CD4-positive, alpha-beta memory T cell (primary cell): ENCODE data around the gene ANKRD13A. TPM values are rescaled to one million over a fixed set of nuclear protein-coding genes. Genes with fewer than 3 reads are reported as not detected.
A peak's percentile ranks its signal among the peaks of the same experiment; 100 is the strongest.
"Not testable (repeated sequence)": the region's sequence is repeated elsewhere in the genome, so short reads cannot be mapped to it uniquely, and the experiment has no call there.

Experiments
- CTCF ChIA-PET: fragments of 350-600 bp; sonication (Branson Sonifier 250); formaldehyde crosslinking; loops from one replicate; lab custom pipeline; 2021; ENCODE audit warnings: inconsistent platforms; ENCODE audit not compliant: partially characterized antibody; lab: Charles Lee
- POLR2A ChIA-PET: fragments of 350-600 bp; sonication (Branson Sonifier 250); formaldehyde crosslinking; loops from one replicate; lab custom pipeline; 2021; ENCODE audit not compliant: partially characterized antibody; lab: Charles Lee
- DNase-seq, 5 donors: peaks; one replicate each; pipeline versions ENCODE4 v3.0.0 to v3.0.0-alpha.2; 2020 to 2022; ENCODE audit warnings: mixed read lengths in 1 of 5
- H3K27ac ChIP-seq: one replicate; pipeline ENCODE4 v1.7.0; 2013; ENCODE audit warnings: low read depth, low read length
- H3K27me3 ChIP-seq: 2 replicates; pipeline ENCODE4 v1.7.0; 2013; ENCODE audit warnings: mild to moderate bottlenecking, low read length, moderate library complexity; ENCODE audit not compliant: insufficient read depth
- H3K36me3 ChIP-seq: 2 replicates; pipeline ENCODE4 v1.7.0; 2013; ENCODE audit warnings: mild to moderate bottlenecking, low read length, moderate library complexity; ENCODE audit not compliant: insufficient read depth
- H3K4me1 ChIP-seq: 2 replicates; pipeline ENCODE4 v1.7.0; 2013; ENCODE audit warnings: mild to moderate bottlenecking, low read length, moderate library complexity; ENCODE audit not compliant: insufficient read depth
- H3K4me3 ChIP-seq, 2 donors: one replicate each; pipeline ENCODE4 v1.7.0; 2013; ENCODE audit warnings: low read length in 2 of 2, mild to moderate bottlenecking in 1 of 2
- H3K9me3 ChIP-seq, 2 donors: one replicate each; pipeline ENCODE4 v1.7.0; 2013; ENCODE audit warnings: low read length in 2 of 2, control low read depth in 1 of 2; ENCODE audit not compliant: control insufficient read depth in 1 of 2
- H3K27ac Mint-ChIP-seq, 7 donors: one replicate each; pipeline ENCODE4 v1.8.0; 2020 to 2021; ENCODE audit warnings: mixed read lengths in 7 of 7, mild to moderate bottlenecking in 6 of 7, inconsistent platforms in 3 of 7, moderate library complexity in 3 of 7
- H3K27me3 Mint-ChIP-seq, 2 donors: one replicate each; pipeline ENCODE4 v1.8.0; 2020 to 2021; ENCODE audit warnings: mixed read lengths in 2 of 2
- H3K36me3 Mint-ChIP-seq, 2 donors: one replicate each; pipeline ENCODE4 v1.8.0; 2020 to 2021; ENCODE audit warnings: mixed read lengths in 2 of 2, inconsistent platforms in 1 of 2, mild to moderate bottlenecking in 1 of 2
- H3K4me1 Mint-ChIP-seq, 4 donors: one replicate each; pipeline ENCODE4 v1.8.0; 2020 to 2021; ENCODE audit warnings: mixed read lengths in 4 of 4, mild to moderate bottlenecking in 1 of 4
- H3K4me3 Mint-ChIP-seq, 8 donors: one replicate each; pipeline ENCODE4 v1.8.0; 2020 to 2021; ENCODE audit warnings: mixed read lengths in 8 of 8, mild to moderate bottlenecking in 7 of 8, moderate library complexity in 6 of 8, inconsistent platforms in 3 of 8
- H3K9me3 Mint-ChIP-seq, 8 donors: one replicate each; pipeline ENCODE4 v1.8.0; 2020 to 2021; ENCODE audit warnings: mixed read lengths in 8 of 8, mild to moderate bottlenecking in 5 of 8, inconsistent platforms in 3 of 8, moderate library complexity in 1 of 8
- intact Hi-C: fragments of 100-400 bp; cut with micrococcal nuclease; formaldehyde crosslinking; loops from one replicate; pipeline ENCODE4 v1.15.1; 2023
- polyA plus RNA-seq, 2 donors: library from polyadenylated mRNA; unstranded; fragments of 300-500 nt; fragmentation: Illumina TruSeq; gene quantifications; one replicate each; pipeline ENCODE4 v1.2.3, GENCODE V29; 2021
- total RNA-seq, 2 experiments: library from RNA; stranded (reverse); gene quantifications; one replicate each; pipeline ENCODE4 v1.2.3, GENCODE V29; 2021

The ANKRD13A gene
- total and polyA plus RNA-seq, 4 experiments from 2014 or later, result 66.6 to 99.7 (median 83.2) TPM

GRCh38 chr12:110071504-110071903, 72.3 kb downstream of the ANKRD13A start:
- H3K36me3 Mint-ChIP-seq, result peaks cover 0 to 3% of the 10 kb centered on the region in 2 donors
- DNase-seq, result no peak
- H3K4me3 Mint-ChIP-seq, result peak overlapping the region in 5 of 8 donors; percentile 3 to 64 (median 10)
- POLR2A ChIA-PET, result interaction anchor here (1.5 kb wide), 1 partner anchor 8 kb away, joined by 5 read pairs; no protein-coding TSS in a partner anchor
- CTCF ChIA-PET, result interaction anchor here (1.0 kb wide), 1 partner anchor 43 kb away, joined by 3 read pairs; no protein-coding TSS in a partner anchor
- H3K9me3 Mint-ChIP-seq, result no peaks in the 10 kb centered on the region
- Histone ChIP-seq H3K4me1 (peaks cover 20% of the 10 kb centered on the region), H3K27me3 (no peaks in the 10 kb centered on the region), H3K36me3 (no peaks in the 10 kb centered on the region), H3K4me3 (no peak overlapping the region), H3K9me3 (no peaks in the 10 kb centered on the region), H3K27ac (no peak overlapping the region)
- H3K27me3 Mint-ChIP-seq, result no peaks in the 10 kb centered on the region
- peaks cover 19 to 34% (median 25%) of the 10 kb centered on the region in 4 donors for H3K4me1 Mint-ChIP-seq
- no peak overlapping the region for H3K27ac Mint-ChIP-seq
- intact Hi-C loops, result no loop called here

GRCh38 chr12:110071967-110072366, 72.7 kb downstream of the ANKRD13A start:
- peak overlapping the region; percentile 38 to 96 (median 83) for H3K4me3 Mint-ChIP-seq
- H3K27me3 ChIP-seq, result no peaks in the 10 kb centered on the region
- CTCF ChIA-PET, result no interaction called here

GRCh38 chr12:110072636-110073035, 73.4 kb downstream of the ANKRD13A start:
- peak overlapping the region in 4 of 7 donors; percentile 81 to 92 (median 90) for H3K27ac Mint-ChIP-seq
- H3K27me3 Mint-ChIP-seq, POLR2A ChIA-PET, DNase-seq, H3K36me3 ChIP-seq, H3K9me3 Mint-ChIP-seq, H3K27me3 ChIP-seq, H3K9me3 ChIP-seq, H3K36me3 Mint-ChIP-seq: not testable (repeated sequence)
- Histone ChIP-seq H3K4me1 (peaks cover 20% of the 10 kb centered on the region), H3K27ac (peak overlapping the region; percentile 18), H3K4me3 (peak overlapping the region; percentile 68 to 72)
- peak overlapping the region; percentile 91 to 96 (median 94) for H3K4me3 Mint-ChIP-seq
- intact Hi-C loops, result loop anchor here (1.0 kb wide), 1 partner anchor 24 kb away; the partner anchor contains the start of gene C12orf76
- H3K4me1 Mint-ChIP-seq, result peaks cover 21 to 39% (median 26%) of the 10 kb centered on the region in 4 donors
- CTCF ChIA-PET, result interaction anchor here (0.9 kb wide), 1 partner anchor 8 kb away, joined by 3 read pairs; no protein-coding TSS in a partner anchor

More at GRCh38 chr12:110071967-110072366, 72.7 kb downstream of the ANKRD13A start:
- peaks cover 20% of the 10 kb centered on the region for H3K4me1 ChIP-seq
- DNase-seq, result no peak
- no peaks in the 10 kb centered on the region for H3K36me3 ChIP-seq
- peak overlapping the region in 4 of 7 donors; percentile 0 to 82 (median 44) for H3K27ac Mint-ChIP-seq
- H3K9me3 Mint-ChIP-seq, result no peaks in the 10 kb centered on the region
- no peak overlapping the region for H3K27ac ChIP-seq
- no peaks in the 10 kb centered on the region for H3K27me3 Mint-ChIP-seq
- H3K36me3 Mint-ChIP-seq, result peaks cover 0 to 3% of the 10 kb centered on the region in 2 donors
- H3K9me3 ChIP-seq, result no peaks in the 10 kb centered on the region
- POLR2A ChIA-PET, result no interaction called here
- H3K4me1 Mint-ChIP-seq, result peaks cover 19 to 38% (median 26%) of the 10 kb centered on the region in 4 donors
- intact Hi-C loops, result no loop called here
- H3K4me3 ChIP-seq, result no peak overlapping the region

- intact Hi-C loops, result loop anchor here (1.0 kb wide), 1 partner anchor 25 kb away; the partner anchor contains the start of gene C12orf76
- Histone ChIP-seq H3K4me3 (peak overlapping the region; percentile 68 to 72), H3K9me3 (no peaks in the 10 kb centered on the region), H3K36me3 (no peaks in the 10 kb centered on the region), H3K4me1 (peaks cover 21% of the 10 kb centered on the region), H3K27me3 (no peaks in the 10 kb centered on the region), H3K27ac (peak overlapping the region; percentile 18)
- H3K27ac Mint-ChIP-seq, result peak overlapping the region; percentile 42 to 92 (median 90)
- peaks cover 21 to 39% (median 26%) of the 10 kb centered on the region in 4 donors for H3K4me1 Mint-ChIP-seq
- ChIA-PET CTCF (interaction anchor here (0.9 to 1.4 kb wide), 4 partner anchors 9 to 27 kb away, joined by 3 to 4 read pairs (median 3); no protein-coding TSS in a partner anchor), POLR2A (interaction anchor here (1.0 to 2.0 kb wide), 2 partner anchors 51 to 75 kb away, joined by 5 to 8 read pairs; partner anchors contain the start of genes ANKRD13A and IFT81)
- peak overlapping the region; percentile 91 to 96 (median 94) for H3K4me3 Mint-ChIP-seq
- peaks cover 0 to 3% of the 10 kb centered on the region in 2 donors for H3K36me3 Mint-ChIP-seq
- H3K27me3 Mint-ChIP-seq, result no peaks in the 10 kb centered on the region
- H3K9me3 Mint-ChIP-seq, result peaks cover 0 to 1% (median 0%) of the 10 kb centered on the region in 8 donors
- peak in 4 of 5 donors; percentile 8 to 20 (median 18) for DNase-seq
Observed at GRCh38 chr12:110073049-110073831, 74.0 kb downstream of the ANKRD13A start.

- H3K9me3 Mint-ChIP-seq, result peaks cover 0 to 1% (median 0%) of the 10 kb centered on the region in 8 donors
- H3K36me3 Mint-ChIP-seq, result peaks cover 0 to 3% of the 10 kb centered on the region in 2 donors
- ChIA-PET CTCF (interaction anchor here (0.9 to 1.4 kb wide), 4 partner anchors 22 to 31 kb away, joined by 3 to 4 read pairs (median 3); no protein-coding TSS in a partner anchor), POLR2A (interaction anchor here (1.0 to 2.0 kb wide), 2 partner anchors 50 to 75 kb away, joined by 5 to 8 read pairs; partner anchors contain the start of genes ANKRD13A and IFT81)
- intact Hi-C loops, result no loop called here
- H3K9me3 ChIP-seq, result no peaks in the 10 kb centered on the region
- H3K4me1 Mint-ChIP-seq, result peaks cover 24 to 45% (median 31%) of the 10 kb centered on the region in 4 donors
- peak overlapping the region in 7 of 8 donors; percentile 91 to 96 (median 93) for H3K4me3 Mint-ChIP-seq
- H3K4me1 ChIP-seq, result peaks cover 29% of the 10 kb centered on the region
- H3K27me3 ChIP-seq, result no peaks in the 10 kb centered on the region
- no peak overlapping the region for H3K4me3 ChIP-seq
- no peak for DNase-seq
- H3K27ac Mint-ChIP-seq, result peak overlapping the region in 6 of 7 donors; percentile 68 to 92 (median 82)
- H3K27me3 Mint-ChIP-seq, result no peaks in the 10 kb centered on the region
- no peaks in the 10 kb centered on the region for H3K36me3 ChIP-seq
- no peak overlapping the region for H3K27ac ChIP-seq
Observed at GRCh38 chr12:110074089-110074488, 74.9 kb downstream of the ANKRD13A start.

GRCh38 chr12:110075880-110076279, 76.7 kb downstream of the ANKRD13A start:
- H3K36me3 ChIP-seq, result no peaks in the 10 kb centered on the region
- H3K27ac ChIP-seq, result no peak overlapping the region
- peaks cover 45% of the 10 kb centered on the region for H3K4me1 ChIP-seq
- DNase-seq, result no peak
- H3K4me3 Mint-ChIP-seq, result peak overlapping the region in 1 of 8 donors; percentile 10
- H3K27me3 Mint-ChIP-seq, result no peaks in the 10 kb centered on the region
- H3K27me3 ChIP-seq, result no peaks in the 10 kb centered on the region
- peaks cover 36 to 62% (median 44%) of the 10 kb centered on the region in 4 donors for H3K4me1 Mint-ChIP-seq
- intact Hi-C loops, result no loop called here
- H3K9me3 Mint-ChIP-seq, result peaks cover 0 to 4% (median 0%) of the 10 kb centered on the region in 8 donors
- POLR2A ChIA-PET, result interaction anchor here (0.7 kb wide), 1 partner anchor 65 kb away, joined by 3 read pairs; no protein-coding TSS in a partner anchor
- CTCF ChIA-PET, result interaction anchor here (0.7 kb wide), 1 partner anchor 37 kb away, joined by 3 read pairs; no protein-coding TSS in a partner anchor
- peaks cover 0 to 3% of the 10 kb centered on the region in 2 donors for H3K36me3 Mint-ChIP-seq
- no peak overlapping the region for H3K27ac Mint-ChIP-seq
- no peaks in the 10 kb centered on the region for H3K9me3 ChIP-seq
- H3K4me3 ChIP-seq, result no peak overlapping the region
